Esophagus muscularis mucosa (tissue), 4 donors: ENCODE results near the gene CDK5R1.

ENCODE experiments used
- CTCF ChIP-seq, 3 experiments: fragments of 200-600 bp in 2 of 3; fragments of 450-650 bp in 1 of 3; sonication (generic) in 2 of 3; IDR thresholded peaks; one replicate each; pipeline ENCODE4 v1.5.1; 2017 to 2019; ENCODE audit warnings: antibody characterized with exemption in 3 of 3, mild to moderate bottlenecking in 2 of 3, moderate library complexity in 1 of 3
- EP300 ChIP-seq: sonication (generic); formaldehyde crosslinking; IDR thresholded peaks from one replicate; pipeline ENCODE4 v1.6.1; 2017; ENCODE audit warnings: antibody characterized with exemption
- POLR2A ChIP-seq: fragments of 450-650 bp; IDR thresholded peaks from one replicate; pipeline ENCODE4 v1.6.1; 2017; ENCODE audit warnings: antibody characterized with exemption, moderate library complexity, mild to moderate bottlenecking, low read depth
- POLR2AphosphoS5 ChIP-seq, 2 donors: sonication (generic); formaldehyde crosslinking; IDR thresholded peaks; one replicate each; pipeline ENCODE4 v1.6.1; 2017; ENCODE audit warnings: antibody characterized with exemption in 2 of 2

DNA sequence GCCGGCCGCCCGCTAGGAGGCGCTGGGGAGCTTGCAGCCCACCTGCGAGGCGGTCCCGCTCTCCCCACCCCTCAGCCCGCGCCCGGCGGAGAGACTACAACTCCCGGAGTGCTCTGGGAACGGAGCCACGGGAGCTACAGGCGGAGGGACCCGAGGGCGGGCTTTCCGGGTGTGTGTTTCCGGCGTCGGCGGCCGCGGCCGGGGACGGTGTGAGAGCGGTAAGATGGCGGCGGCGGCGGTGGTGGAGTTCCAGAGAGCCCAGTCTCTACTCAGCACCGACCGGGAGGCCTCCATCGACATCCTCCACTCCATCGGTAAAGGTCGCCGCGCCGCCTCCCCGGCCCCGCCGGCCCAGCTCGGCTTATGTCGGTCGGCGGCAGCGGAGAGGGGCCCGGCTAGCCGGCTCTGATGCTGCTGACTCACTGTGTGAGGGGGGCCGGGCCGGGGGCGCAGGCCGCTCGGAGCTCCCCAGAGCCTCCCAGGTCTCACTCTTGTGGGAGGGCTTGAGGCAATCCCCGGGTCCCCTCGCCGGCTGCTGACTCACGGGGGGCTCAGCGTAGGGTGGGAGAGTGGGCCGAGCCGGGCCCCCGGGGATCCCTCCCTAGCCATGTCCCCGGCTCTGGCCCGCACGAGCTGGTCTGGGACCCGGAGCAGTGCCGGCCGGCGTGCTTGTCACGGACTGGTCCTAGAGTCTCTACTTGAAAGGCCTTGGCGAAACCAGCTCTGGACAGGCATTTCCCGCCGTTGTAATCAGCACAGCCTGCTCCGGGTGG, 42.3 kb upstream of the CDK5R1 start, which contains the start of gene PSMD11:
- TF ChIP-seq POLR2AphosphoS5 (IDR thresholded peaks at IDR 0.05) = peak; percentile 79 to 91
- peak in 2 of 3 experiments; percentile 92 for TF ChIP-seq CTCF (IDR thresholded peaks at IDR 0.05)
- TF ChIP-seq POLR2A = peak; percentile 32
- TF ChIP-seq EP300 = no peak
